Left ventricle myocardium inferior (tissue), 1 donor: ENCODE data around the gene NHERF1. TPM values are rescaled to one million over a fixed set of nuclear protein-coding genes. Genes with fewer than 3 reads are reported as not detected.
A peak's percentile ranks its signal among the peaks of the same experiment; 100 is the strongest.

Experiments used
- DNase-seq: peaks from one replicate; pipeline ENCODE4 v3.0.0-alpha.2; 2020
- H3K27ac ChIP-seq: fragments of 200-600 bp; replicated peaks from 2 replicates; pipeline ENCODE4 v1.8.0; 2021
- H3K27me3 ChIP-seq: fragments of 200-600 bp; 2 replicates; pipeline ENCODE4 v1.8.0; 2021; ENCODE audit warnings: low read depth
- H3K36me3 ChIP-seq: fragments of 200-600 bp; 2 replicates; pipeline ENCODE4 v1.8.0; 2021
- H3K4me1 ChIP-seq: fragments of 200-600 bp; 2 replicates; pipeline ENCODE4 v1.8.0; 2021
- H3K4me3 ChIP-seq: fragments of 200-600 bp; 2 replicates; pipeline ENCODE4 v1.8.0; 2021; ENCODE audit warnings: mild to moderate bottlenecking, moderate library complexity
- H3K9me3 ChIP-seq: fragments of 200-600 bp; replicated peaks from 2 replicates; pipeline ENCODE4 v1.8.0; 2021
- intact Hi-C: fragments of 100-400 bp; cut with micrococcal nuclease; formaldehyde crosslinking; loops from one replicate; pipeline ENCODE4 v1.11.0; 2022
- total RNA-seq: library from RNA; stranded (reverse); fragmentation: NEBNext Ultra II Directional; extraction: Animal tissue kit (Norgen Biotek cat#: 25700); gene quantifications from one replicate; pipeline ENCODE4 v1.2.1, GENCODE V29; 2021
- TF ChIP-seq, protein P1 (sequence below): fragments of 200-600 bp; IDR thresholded peaks from 2 replicates; pipeline ENCODE4 v1.8.0; 2021; ENCODE audit warnings: antibody characterized with exemption, mild to moderate bottlenecking, borderline replicate concordance
- donor health status: DM: no; HTN: yes; CAD: no; lungs with severe emphysema.

Gene NHERF1
- total RNA-seq, 1 donor from 2014 or later, result 11.3 TPM

DNA sequence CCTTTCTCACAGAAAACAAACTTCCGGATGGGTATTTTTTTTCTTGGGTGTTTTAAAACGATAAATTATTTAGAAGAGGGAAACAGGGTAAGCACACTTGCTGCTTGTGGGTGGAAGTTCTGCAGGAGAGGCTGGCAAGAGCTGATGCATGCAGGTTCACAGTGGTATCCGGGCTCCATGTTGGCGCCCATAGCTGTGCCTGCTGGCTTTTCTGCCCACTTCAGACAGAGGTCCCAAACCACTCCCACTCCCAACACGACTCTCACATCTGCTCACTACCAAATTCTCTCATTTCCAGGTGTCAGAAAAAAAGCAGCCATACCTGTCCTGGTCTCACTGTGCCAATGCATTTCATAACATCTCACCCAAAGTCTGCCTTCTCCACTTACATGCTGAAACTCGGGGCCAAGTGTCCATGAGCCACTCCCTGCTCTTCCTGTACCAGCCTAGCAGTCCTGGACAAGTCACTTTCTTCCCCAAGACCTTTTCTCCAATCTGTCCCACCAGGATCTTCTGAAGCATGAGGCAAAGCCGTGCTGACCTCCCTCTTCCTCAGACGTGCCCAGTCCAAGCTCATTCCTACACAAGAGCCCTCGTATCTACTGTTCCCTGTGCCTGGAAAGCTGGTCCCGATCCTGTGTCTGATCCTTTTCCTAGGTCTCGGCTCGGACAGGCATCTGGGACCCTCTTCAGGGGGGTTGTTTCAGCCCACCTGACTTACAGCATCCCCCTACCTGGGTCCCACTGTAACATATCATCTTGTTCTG lies 37.2 kb upstream of the NHERF1 start:
- H3K4me1 ChIP-seq, result no peaks in the 10 kb centered on the region
- peaks cover 62% of the 10 kb centered on the region for H3K27me3 ChIP-seq
- TF ChIP-seq, protein P1, sequence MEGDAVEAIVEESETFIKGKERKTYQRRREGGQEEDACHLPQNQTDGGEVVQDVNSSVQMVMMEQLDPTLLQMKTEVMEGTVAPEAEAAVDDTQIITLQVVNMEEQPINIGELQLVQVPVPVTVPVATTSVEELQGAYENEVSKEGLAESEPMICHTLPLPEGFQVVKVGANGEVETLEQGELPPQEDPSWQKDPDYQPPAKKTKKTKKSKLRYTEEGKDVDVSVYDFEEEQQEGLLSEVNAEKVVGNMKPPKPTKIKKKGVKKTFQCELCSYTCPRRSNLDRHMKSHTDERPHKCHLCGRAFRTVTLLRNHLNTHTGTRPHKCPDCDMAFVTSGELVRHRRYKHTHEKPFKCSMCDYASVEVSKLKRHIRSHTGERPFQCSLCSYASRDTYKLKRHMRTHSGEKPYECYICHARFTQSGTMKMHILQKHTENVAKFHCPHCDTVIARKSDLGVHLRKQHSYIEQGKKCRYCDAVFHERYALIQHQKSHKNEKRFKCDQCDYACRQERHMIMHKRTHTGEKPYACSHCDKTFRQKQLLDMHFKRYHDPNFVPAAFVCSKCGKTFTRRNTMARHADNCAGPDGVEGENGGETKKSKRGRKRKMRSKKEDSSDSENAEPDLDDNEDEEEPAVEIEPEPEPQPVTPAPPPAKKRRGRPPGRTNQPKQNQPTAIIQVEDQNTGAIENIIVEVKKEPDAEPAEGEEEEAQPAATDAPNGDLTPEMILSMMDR, result no peak
- H3K4me3 ChIP-seq, result no peak overlapping the region
- H3K36me3 ChIP-seq, result no peaks in the 10 kb centered on the region
- DNase-seq, result no peak
- no peak overlapping the region for H3K27ac ChIP-seq
- no peaks in the 10 kb centered on the region for H3K9me3 ChIP-seq
- intact Hi-C loops, result no loop called here

DNA sequence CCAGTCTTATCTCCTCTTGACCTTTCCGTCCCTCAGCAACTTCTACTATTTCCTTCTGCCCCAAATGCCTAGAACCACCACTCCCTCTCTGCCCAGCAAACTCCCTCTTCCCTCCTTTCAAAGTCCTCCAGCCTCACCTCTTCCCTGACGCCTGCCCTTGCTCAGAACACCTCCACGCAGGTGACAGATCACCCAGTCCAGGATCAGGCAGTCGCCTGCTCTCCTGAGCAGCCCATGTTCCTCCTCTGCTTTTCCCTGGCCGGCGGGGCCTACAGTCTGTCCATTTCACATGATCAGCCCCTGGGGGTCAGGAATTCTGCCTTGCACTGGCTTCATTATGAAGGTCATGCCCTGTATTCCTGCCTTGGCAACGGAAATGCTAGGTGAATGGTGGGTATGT lies 36.1 kb upstream of the NHERF1 start:
- H3K36me3 ChIP-seq, result no peaks in the 10 kb centered on the region
- DNase-seq, result no peak
- H3K9me3 ChIP-seq, result no peaks in the 10 kb centered on the region
- TF ChIP-seq, protein P1, result no peak
- no peak overlapping the region for H3K27ac ChIP-seq
- peaks cover 65% of the 10 kb centered on the region for H3K27me3 ChIP-seq
- H3K4me3 ChIP-seq, result no peak overlapping the region
- no peaks in the 10 kb centered on the region for H3K4me1 ChIP-seq
- intact Hi-C loops, result no loop called here

DNA sequence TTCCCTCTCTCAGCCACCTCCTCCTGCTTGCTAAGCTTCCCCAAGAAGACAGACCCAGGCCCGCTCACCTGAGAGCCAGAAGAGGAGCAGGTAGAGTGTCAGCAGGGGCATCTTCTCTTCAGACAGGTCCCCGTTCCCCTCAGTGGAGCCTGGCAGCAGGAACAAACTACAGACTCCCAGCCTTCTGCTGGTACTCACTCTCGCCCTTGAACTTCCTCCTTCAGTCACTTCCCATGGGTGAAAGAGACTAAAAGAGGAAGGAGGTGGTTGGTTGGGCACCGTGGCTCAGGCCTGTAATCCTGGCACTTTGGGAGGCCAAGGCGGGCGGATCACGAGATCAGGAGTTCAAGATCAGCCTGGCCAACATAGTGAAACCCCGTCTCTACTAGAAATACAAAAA lies 35.7 kb upstream of the NHERF1 start, which contains the start of gene CD300LF:
Gene CD300LF (minus strand): TSS at position 168 of the 400 bp plus-strand sequence. CDS start 57 bp downstream, at position 111.
- no peak within 1 kb of the TSS for H3K4me3 ChIP-seq

DNA sequence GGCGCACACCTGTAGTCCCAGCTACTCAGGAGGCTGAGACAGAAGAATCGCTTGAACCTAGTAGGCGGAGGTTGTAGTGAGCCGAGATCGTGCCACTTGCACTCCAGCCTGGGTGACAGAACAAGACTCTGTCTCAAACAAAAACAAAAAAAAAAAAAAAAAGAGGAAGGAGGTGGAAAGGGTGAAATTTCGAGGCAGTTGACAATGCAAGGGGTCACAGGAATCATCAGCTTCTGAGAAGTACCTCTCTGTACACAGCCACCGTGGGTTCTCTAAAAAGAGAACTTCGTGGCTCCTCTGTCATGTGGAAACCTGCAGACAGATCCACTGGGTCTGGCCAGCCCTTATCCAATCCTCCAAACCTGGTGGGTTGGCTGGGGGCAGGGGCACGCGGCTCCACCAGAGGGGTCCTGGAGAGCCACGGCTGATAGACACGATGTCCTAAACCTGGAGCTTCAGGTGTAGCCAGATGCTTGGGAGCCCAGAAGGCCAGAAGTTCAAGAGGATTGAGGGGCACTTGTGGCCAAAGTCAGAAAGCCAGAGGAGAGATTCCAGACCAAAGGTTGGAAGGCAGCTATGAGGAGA lies 35.2 kb upstream of the NHERF1 start:
- Histone ChIP-seq H3K36me3 (no peaks in the 10 kb centered on the region), H3K4me3 (no peak overlapping the region), H3K27ac (no peak overlapping the region), H3K4me1 (no peaks in the 10 kb centered on the region), H3K27me3 (peaks cover 68% of the 10 kb centered on the region), H3K9me3 (no peaks in the 10 kb centered on the region)
- DNase-seq, result no peak
- TF ChIP-seq, protein P1, result no peak
- intact Hi-C loops, result no loop called here

More for the DNA sequence above, 35.7 kb upstream of the NHERF1 start, which contains the start of gene CD300LF:
- Histone ChIP-seq H3K36me3 (no peaks in the 10 kb centered on the region), H3K27ac (no peak within 1 kb of the TSS), H3K27me3 (peaks cover 68% of the 10 kb centered on the region), H3K4me1 (no peaks in the 10 kb centered on the region), H3K9me3 (no peaks in the 10 kb centered on the region)
- TF ChIP-seq, protein P1, result no peak
- DNase-seq, result peak; percentile 44
- intact Hi-C loops, result no loop called here

DNA sequence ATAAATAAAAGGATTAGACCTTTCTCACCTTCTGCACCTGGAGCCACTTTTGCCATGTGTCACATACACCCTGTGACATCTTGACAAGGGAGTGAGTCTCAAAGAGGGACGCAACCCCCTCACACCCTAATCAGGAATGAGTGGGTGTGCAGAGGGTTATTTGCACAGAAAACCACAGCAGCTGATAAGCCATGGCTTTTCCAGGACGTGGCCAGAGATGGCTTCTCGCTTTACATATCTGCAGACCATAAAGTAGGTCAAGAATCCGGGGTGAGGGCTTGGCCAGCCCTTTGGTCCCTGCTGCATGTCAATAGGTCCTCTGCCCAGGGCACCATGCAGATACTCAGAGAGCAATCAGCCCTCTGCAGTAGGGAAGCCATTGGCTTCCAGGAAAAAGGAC lies 33.3 kb upstream of the NHERF1 start:
- H3K4me1 ChIP-seq, result no peaks in the 10 kb centered on the region
- H3K4me3 ChIP-seq, result no peak overlapping the region
- TF ChIP-seq, protein P1, result no peak
- DNase-seq, result no peak
- H3K36me3 ChIP-seq, result no peaks in the 10 kb centered on the region
- no peak overlapping the region for H3K27ac ChIP-seq
- intact Hi-C loops, result no loop called here
- peaks cover 87% of the 10 kb centered on the region for H3K27me3 ChIP-seq
- H3K9me3 ChIP-seq, result no peaks in the 10 kb centered on the region
